GM18868 (cell line): Measurements from ENCODE around the gene CAPN15.
A peak's percentile ranks its signal among the peaks of the same experiment; 100 is the strongest.

Experiments used
- ATAC-seq: cut with Tn5 transposase; IDR thresholded peaks from one replicate; pipeline ENCODE4 v1.9.1; 2021; ENCODE audit warnings: mild to moderate bottlenecking, moderate library complexity; ENCODE audit not compliant: unreplicated experiment

CAPN15 gene

DNA sequence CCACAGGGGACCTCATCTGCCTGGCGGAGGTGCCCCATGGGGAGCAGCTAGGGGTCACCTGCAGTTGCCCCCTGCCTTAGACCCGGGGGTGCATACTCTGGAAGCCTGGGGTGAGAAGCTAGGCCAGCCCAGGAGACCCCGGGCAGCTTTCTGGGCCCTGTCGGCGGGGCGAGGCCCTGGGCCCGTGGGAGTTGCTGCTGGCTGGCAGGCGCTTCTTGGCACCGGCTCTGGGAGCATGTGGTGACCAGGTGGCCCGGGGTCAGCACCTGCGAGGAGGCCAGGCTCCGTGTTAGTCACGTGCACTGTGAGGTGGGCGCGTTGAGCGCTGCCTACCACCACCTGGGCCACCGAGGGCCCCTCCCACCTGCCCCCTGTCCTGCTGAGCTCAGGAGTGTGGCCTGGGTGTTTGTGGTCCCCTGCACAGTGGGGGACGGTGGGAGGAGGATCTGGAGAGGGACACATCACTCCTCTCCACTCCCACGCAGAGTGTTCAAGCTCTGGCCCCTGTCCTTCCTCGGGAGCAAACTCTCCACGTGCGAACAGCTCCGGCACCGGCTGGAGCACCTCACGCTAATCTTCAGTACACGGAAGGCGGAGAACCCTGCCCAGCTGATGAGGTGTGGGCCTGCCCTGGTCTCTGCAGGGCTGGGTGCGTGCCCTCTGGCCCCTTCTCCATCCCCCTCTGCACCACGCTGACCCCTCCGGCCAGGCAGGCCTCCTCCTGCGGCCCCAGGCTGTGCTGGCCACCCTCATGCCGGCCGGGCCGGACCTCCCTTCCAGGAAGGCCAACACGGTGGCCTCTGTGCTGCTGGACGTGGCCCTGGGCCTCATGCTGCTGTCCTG lies 48.1 kb downstream of the CAPN15 start:
- no peak for ATAC-seq

GRCh38 chr16:576197-576822 lies 48.8 kb downstream of the CAPN15 start:
- ATAC-seq = no peak

GRCh38 chr16:576823-577201 lies 49.3 kb downstream of the CAPN15 start:
- no peak for ATAC-seq

DNA sequence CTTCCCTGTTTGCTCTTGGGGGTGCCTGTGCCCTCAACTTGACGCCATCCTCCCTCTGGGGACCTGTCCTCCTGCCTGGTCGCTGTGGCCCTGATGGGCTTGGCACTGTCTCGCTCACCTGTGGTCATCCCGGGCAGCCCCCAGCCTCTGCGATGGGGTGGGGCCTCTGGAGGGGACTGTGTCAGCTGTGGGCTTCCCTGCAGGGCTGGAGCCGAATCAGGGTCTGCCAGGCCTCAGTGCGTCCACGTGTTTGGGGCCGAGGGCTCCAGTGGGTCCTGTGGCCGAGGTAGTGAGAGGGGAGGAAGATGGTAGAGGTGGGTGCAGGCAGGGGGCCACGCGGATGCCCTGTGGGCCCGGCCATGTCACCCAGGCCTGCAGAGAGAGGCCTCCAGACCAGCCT lies 50.3 kb downstream of the CAPN15 start:
- ATAC-seq = no peak

- ATAC-seq = no peak
These were observed 50.8 kb downstream of the CAPN15 start for GRCh38 chr16:578232-578869.

DNA sequence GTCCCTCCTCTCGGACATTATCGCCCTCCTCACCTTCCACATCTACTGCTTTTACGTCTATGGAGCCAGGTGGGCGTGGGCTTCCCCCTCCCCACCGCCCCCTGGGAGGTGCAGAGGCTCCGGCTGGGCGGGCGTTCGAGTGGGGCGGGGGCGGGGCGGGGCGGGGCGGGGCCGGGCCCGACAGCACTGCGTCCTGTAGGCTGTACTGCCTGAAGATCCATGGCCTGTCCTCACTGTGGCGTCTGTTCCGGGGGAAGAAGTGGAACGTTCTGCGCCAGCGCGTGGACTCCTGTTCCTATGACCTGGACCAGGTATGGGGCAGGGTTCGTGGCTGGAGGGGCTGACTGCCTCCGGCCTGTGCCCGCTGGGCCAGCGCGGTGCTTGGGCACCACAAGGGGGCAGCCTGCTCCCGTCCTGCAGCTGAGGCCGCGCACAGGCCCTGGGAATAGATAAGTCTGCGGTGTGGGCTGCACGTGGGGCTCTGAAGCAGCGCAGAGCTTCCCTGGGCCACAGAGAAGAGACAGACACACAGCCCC lies 51.4 kb downstream of the CAPN15 start:
- peak; percentile 55 for ATAC-seq

GRCh38 chr16:580141-580945 lies 52.8 kb downstream of the CAPN15 start:
- no peak for ATAC-seq

GRCh38 chr16:580946-581498 lies 53.5 kb downstream of the CAPN15 start:
- no peak for ATAC-seq

DNA sequence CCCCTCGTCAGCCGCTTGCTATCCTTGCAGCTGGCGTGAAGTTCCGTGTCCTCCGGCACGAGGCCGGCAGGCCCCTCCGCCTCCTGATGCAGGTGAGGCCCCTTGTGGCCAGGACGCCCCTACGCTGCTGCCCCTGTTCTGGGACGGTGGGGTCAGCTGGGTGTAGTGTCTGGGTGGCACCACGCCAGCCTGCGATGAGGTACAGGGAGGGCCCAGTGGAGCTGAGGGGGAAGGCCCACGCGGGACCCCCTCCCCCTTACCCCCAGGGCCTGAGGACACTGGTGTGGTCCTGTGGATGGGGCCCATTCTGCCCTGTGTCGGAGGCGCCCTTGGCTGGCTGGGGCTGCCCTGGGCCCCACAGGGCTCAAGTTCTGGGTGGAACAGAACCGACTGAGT lies 54.7 kb downstream of the CAPN15 start:
- no peak for ATAC-seq

DNA sequence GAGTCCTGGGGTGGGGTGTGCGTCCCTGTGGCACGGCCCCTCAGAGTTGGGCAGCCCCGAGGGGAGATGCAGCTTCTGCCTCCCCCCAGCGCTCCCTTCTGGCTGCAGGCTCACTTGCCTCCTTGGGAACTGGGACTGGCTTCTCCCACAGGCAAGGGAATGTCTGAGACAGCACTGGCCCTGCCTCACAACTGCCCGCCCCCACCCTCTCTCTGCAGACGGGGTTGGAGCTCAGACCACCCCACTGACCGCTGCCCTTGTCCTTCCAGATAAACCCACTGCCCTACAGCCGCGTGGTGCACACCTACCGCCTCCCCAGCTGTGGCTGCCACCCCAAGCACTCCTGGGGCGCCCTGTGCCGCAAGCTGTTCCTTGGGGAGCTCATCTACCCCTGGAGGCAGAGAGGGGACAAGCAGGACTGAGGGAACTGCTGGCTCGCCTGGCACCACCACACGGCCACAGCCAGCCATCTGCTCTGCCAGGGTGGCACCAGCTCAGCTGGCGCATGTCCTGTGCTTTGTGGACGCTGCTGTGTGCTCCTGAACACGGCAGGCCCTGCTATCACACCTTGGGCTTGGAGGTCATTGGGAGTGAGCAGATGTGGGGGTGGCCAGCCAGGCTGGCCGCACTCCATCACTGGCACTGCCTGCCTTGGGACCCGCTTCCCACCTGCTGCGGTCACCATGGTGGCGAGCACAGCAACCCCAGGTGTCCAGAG lies 55.3 kb downstream of the CAPN15 start:
- ATAC-seq = no peak

DNA sequence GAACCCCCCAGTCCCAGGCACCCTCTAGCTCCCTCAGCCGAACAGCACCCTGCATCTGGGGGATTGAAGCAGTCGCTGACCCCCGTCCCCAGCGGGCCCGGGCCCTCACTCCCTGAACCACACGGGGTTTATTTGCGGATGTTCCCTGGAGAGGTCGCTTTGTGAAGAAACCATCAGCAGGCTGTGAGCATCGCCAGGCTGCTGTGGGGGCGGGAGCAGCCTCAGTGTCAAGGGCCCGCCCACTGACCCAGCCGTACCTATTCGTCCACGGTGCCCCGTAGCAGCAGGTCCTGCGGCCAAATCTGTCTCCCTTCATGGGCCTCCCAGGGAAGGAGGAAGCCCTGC lies 55.9 kb downstream of the CAPN15 start:
- ATAC-seq = no peak

DNA sequence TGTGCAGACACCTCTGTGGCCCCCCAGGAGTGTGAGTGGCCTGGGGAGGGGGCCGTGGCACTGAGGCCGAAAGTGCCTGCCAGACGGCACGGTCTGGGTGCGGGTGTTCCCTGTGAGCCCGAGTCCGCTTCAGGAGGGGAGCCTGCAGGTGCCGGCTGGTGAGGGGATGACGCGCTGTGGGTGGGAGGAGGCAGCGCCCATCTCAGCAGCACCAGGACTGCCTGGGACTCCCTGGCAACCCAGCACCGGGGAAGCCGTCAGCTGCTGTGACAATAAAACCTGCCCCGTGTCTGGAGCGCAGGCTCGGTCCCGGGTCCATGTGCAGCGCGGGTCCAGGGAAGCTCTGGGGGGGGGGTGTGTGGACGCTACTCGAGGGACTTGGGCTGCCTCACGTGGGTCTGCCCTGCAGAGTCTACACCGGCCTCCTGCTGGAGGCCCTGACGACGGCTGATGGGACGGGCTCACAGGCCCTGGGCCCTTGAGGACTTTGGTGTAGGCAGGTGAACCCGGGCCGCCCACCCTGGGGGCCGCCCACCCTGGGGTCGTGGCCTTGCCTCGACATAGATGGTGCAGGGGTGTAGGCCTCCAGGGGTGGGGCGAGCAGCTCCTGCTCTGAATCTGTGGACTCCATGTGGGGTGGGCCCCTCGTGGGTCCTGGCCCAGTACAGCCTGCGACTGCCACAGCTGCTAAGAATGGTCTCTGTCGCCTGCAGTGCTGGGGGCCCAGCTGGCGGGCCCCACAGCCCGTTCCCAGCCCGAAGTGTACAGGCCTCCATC lies 56.5 kb downstream of the CAPN15 start:
- ATAC-seq = no peak

DNA sequence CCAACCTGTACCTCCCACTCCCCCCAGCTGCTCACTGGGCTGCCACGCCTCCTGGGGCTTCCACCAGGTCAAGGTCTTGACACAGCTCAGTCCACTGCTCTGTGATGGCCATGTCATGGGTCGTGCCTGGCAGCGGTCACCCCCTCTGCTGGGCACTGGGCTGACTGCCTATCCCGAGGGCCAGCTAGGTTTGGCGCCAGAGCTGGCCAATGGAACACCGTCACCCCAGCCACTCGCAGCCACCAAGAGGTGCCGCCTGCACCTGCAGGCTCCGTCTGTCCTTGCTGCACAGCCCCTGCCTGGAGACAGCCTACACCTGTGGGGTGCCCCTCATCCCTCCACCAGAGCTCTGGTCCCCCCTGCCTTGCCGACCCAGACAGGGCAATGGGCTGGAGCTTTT lies 57.8 kb downstream of the CAPN15 start:
- ATAC-seq = no peak

GRCh38 chr16:586047-586644 lies 58.6 kb downstream of the CAPN15 start:
- no peak for ATAC-seq

DNA sequence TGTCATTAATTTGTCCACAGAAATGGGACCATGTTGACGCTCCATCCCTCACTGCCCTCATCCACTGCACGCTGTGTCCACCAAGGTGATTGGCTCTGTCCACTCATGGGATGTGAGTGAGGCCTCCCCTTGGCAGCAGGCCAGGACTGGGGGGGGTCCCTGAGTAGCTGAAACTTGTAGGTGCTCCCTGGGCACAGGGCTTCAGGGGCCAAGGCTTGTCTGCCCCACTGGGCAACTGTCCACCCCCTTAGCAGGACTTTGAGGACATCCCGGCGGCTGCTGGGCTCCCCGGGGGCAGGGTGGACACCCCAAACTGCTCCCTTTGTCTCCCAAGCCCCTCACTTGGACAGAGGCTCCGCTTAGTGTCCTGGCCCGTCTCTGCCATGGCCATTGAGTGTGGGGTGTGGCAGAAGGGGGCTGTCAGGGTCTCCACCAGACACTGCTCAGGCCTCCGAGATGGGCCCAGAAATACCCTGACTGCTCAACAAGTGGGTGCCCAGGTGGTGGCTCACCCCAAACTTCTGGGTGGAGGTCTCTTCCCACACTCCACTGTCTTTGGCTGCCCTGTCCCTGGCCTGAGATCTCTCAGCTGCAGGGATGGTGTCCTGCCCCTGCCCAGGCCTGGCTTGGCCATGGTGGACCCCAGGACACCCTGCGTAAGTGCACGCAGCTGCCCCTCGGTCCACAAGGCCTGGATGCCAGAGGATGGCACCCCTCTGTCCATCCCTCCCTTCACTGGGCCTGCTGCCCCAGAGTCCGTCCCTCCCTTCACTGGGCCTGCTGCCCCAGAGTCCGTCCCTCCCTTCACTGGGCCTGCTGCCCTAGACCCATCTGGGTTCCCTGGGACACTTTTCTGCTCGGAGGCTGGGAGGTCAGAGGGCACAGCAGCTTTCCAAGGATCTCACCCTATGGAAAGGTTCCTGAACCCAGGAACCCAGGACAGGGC lies 59.4 kb downstream of the CAPN15 start:
- ATAC-seq = no peak

DNA sequence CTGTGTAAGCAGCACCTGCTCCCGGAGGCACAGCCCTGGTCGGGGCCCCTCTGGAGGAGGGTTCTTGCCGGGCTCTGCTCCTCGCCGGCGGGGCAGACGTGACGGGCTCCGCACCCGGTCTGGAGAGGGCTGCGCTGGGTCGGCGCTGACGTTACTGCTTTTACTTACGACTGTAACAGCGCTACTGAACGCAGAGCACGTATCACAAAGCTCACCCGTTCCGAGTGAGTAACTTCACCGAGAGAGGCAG lies 61.1 kb downstream of the CAPN15 start:
- ATAC-seq = peak; percentile 1

DNA sequence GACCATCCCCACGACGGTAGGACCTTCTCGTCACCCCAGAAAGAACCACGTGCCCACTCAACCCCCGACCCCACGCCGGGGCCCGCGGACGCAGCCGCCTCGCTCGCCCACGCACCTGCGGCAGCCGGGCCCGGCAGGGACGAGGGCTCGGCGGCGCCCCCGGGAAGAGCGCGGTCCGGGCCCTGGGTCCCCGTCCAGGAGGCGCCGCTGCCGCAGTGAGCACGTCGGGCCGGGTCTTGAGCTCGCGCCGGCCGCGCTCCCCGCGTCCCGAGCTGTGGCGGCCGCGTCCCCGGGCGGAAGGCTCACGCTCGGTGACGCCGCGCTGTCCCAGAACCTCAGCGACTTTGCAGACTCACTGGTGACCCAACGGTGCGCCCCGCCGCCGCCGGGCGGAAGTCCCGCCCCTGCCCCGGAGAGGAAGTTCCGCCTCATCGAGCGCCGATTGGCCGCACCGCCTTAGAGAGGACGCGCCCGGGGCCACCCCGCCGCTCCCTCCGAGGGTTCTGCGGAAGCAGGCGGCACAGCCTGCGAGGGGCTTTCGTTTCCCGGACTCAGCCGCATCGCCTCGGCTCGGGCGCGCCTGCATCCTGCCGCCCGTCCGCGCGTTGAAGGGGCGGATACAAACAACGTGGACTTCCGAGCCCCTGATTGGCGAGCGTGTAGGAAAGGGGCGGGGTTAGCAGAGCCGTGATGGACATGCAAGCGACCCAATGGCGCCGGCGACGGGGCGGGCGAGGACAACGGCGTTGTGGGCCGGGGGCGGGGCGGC lies 61.6 kb downstream of the CAPN15 start:
- peak; percentile 71 for ATAC-seq
